Measurements from ENCODE around the gene CHRNB2. TPM values are rescaled to one million over a fixed set of nuclear protein-coding genes. Genes with fewer than 3 reads are reported as not detected.
A peak's percentile ranks its signal among the peaks of the same experiment; 100 is the strongest.

The CHRNB2 gene
- total RNA-seq, 4 donors from 2014 or later, result under 0.01 to 0.65 (median 0.19) TPM

DNA sequence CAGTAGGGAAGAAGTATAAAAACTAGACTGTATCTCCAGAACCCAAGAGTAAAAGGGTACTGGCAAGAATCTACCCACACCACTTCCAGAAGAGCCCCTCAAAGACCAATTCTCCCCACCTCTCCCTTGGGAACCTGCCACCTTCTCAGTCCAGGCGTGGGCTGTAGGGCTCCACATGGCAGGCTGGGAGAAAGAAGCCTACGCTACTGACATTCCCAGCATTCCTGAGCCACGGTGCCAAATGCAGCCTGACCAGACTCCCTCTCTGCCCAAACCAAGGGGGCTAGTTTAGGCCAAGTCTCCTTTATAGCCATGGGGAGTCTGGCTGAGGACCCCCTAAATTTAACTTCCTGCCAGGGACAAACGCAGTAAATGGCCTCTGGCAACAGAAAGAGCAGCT is 11.2 kb upstream of the CHRNB2 start:
- Histone ChIP-seq H3K27me3 (no peaks in the 10 kb centered on the region), H3K4me3 (peak overlapping the region; percentile 84 to 99 (median 92)), H3K36me3 (peaks cover 41 to 46% (median 45%) of the 10 kb centered on the region in 4 donors), H3K4me1 (peaks cover 24 to 67% (median 55%) of the 10 kb centered on the region in 4 donors), H3K27ac (replicated peaks in 1 of 4) (peak overlapping the region; percentile 92 to 96 (median 96)), H3K9me3 (no peaks in the 10 kb centered on the region)
- WGBS, result no CpG with 5 or more reads among the region's 4 CpGs
- TF ChIP-seq CTCF (IDR thresholded peaks at IDR 0.05) (no peak), POLR2AphosphoS5 (IDR thresholded peaks at IDR 0.05) (no peak), EP300 (IDR thresholded peaks at IDR 0.05) (no peak), POLR2A (IDR thresholded peaks at IDR 0.05; ENCODE audit: low read depth) (no peak)
- DNase-seq (ENCODE audit: extremely low spot score), result no peak
- intact Hi-C loops (cut with DNase I), result loop anchor here (5.0 to 10.0 kb wide), 3 partner anchors 56 to 202 kb away; partner anchors contain the start of gene IL6R

DNA sequence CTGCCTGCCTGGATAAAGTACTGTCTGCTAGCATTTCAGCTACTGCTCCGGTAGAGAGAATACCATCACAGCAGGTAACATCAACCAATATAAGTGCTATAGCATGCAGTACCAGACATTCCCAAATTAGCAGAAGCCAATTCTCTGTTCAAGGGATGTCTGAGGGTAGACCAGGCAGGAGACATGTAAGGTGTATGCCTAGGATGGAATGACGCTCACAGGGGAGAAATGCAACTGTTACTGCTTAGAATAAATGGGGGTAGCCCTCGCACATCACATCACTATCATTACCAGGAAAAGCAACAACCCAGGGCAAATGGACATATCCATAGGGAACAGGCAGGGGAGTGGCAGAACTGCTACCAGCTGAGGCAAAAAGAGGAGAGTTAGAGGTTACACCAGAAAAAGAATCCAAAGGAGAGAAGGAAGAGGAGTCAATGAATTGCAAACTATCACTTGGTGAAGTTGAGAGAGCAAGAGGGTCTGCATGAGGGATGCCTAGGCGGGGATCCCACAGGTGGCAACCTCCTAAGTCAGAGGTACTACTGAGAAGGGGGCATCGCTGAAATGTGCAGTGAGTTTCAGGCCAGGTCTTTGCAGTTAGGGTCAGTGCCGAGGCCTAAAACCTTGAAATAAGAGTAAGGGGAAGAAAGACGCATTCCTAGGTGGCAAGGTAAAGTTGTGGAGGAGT is 10.2 kb upstream of the CHRNB2 start:
- TF ChIP-seq POLR2AphosphoS5 (IDR thresholded peaks at IDR 0.05), result no peak
- no peak for TF ChIP-seq CTCF (IDR thresholded peaks at IDR 0.05)
- TF ChIP-seq EP300 (IDR thresholded peaks at IDR 0.05), result no peak
- no peak for TF ChIP-seq POLR2A (IDR thresholded peaks at IDR 0.05; ENCODE audit: low read depth)
- no peak for DNase-seq (ENCODE audit: extremely low spot score)
- 18% methylated on average over 6 of the region's 7 CpGs for WGBS
- Histone ChIP-seq H3K27ac (replicated peaks in 1 of 4) (peak overlapping the region; percentile 92 to 96 (median 96)), H3K27me3 (no peaks in the 10 kb centered on the region), H3K4me1 (peaks cover 24 to 65% (median 55%) of the 10 kb centered on the region in 4 donors), H3K36me3 (peaks cover 32 to 36% (median 35%) of the 10 kb centered on the region in 4 donors), H3K9me3 (no peaks in the 10 kb centered on the region), H3K4me3 (peak overlapping the region; percentile 84 to 99 (median 92))
- intact Hi-C loops (cut with DNase I), result loop anchor here (5.0 to 10.0 kb wide), 3 partner anchors 55 to 203 kb away; partner anchors contain the start of gene IL6R

- Histone ChIP-seq H3K9me3 (no peaks in the 10 kb centered on the region), H3K27ac (replicated peaks in 1 of 4) (peak within 1 kb of the TSS; percentile 92 to 96 (median 96)), H3K4me3 (peak within 1 kb of the TSS; percentile 84 to 99 (median 92)), H3K27me3 (no peaks in the 10 kb centered on the region), H3K4me1 (peaks cover 24 to 58% (median 47%) of the 10 kb centered on the region in 4 donors), H3K36me3 (peaks cover 25 to 29% (median 27%) of the 10 kb centered on the region in 4 donors)
- 0% methylated on average over 14 of the region's 69 CpGs for WGBS
- no peak for TF ChIP-seq POLR2A (IDR thresholded peaks at IDR 0.05; ENCODE audit: low read depth)
- TF ChIP-seq CTCF (IDR thresholded peaks at IDR 0.05), result no peak
- no peak for TF ChIP-seq POLR2AphosphoS5 (IDR thresholded peaks at IDR 0.05)
- no peak for TF ChIP-seq EP300 (IDR thresholded peaks at IDR 0.05)
- DNase-seq (ENCODE audit: extremely low spot score), result no peak
- intact Hi-C loops (cut with DNase I), result loop anchor here (5.0 to 10.0 kb wide), 3 partner anchors 54 to 203 kb away; partner anchors contain the start of gene IL6R
These were observed 9.4 kb upstream of the CHRNB2 start, which contains the start of gene UBE2Q1 for GRCh38 chr1:154557939-154558719. Gene UBE2Q1, minus strand, starts transcription at chr1:154558662. Its CDS starts 109 bp downstream, at chr1:154558553.

DNA sequence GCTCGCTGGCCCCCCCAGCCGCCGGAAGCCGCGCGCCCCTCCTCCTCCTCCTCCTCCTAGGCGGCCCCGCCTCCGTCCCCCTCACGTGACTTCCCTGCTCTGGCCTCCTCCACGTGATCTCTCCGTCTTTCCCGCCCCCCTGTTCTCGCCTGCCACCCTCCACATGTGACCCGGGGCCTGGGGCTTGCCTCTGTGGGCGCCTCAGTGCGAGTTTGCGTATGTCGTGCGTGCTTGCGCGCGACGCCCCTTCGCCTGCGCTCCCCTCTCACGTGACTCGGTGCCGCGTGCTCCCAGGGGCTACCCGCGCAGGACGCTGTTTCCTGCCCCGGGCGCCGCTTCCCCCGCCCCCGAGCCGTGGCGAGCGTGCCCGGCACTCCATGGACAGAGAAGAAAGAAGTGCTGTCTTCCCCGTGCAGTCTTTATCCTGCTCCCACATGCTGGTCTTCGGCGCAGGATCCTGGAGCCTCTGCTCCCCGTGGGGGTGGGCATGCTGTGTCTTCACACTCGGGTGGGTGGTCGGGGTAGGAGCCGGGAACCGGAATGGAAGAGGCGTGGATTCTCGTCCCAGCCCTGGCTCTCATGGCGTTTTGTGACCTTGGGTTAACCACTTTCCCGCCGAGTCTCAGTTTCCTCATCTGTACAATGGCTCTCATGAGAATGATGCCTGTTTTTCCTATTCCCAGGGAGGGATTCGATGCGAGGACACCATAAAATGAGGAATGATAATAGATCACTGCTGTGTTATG is 8.7 kb upstream of the CHRNB2 start:
- H3K4me1 ChIP-seq, result peaks cover 19 to 50% (median 40%) of the 10 kb centered on the region in 4 donors

More for the DNA sequence above, 8.7 kb upstream of the CHRNB2 start:
- no peaks in the 10 kb centered on the region for H3K9me3 ChIP-seq
- 1% methylated on average over 45 of the region's 57 CpGs for WGBS
- TF ChIP-seq EP300 (IDR thresholded peaks at IDR 0.05), result no peak
- TF ChIP-seq POLR2AphosphoS5 (IDR thresholded peaks at IDR 0.05), result peak; percentile 85 to 95
- peak; percentile 52 for TF ChIP-seq POLR2A (IDR thresholded peaks at IDR 0.05; ENCODE audit: low read depth)
- TF ChIP-seq CTCF (IDR thresholded peaks at IDR 0.05), result no peak
- DNase-seq (ENCODE audit: extremely low spot score), result peak; percentile 100
- peaks cover 18 to 21% (median 20%) of the 10 kb centered on the region in 4 donors for H3K36me3 ChIP-seq
- intact Hi-C loops (cut with DNase I), result loop anchor here (5.0 to 10.0 kb wide), 3 partner anchors 53 to 204 kb away; partner anchors contain the start of gene IL6R
- H3K4me3 ChIP-seq, result peak overlapping the region; percentile 84 to 99 (median 92)
- peak overlapping the region; percentile 92 to 96 (median 96) for H3K27ac ChIP-seq (replicated peaks in 1 of 4)
- H3K27me3 ChIP-seq, result no peaks in the 10 kb centered on the region

Measured in esophagus muscularis mucosa (tissue), 4 donors.